Esophagus mucosa (tissue), 1 donor: ENCODE results near the gene NAP1L4. TPM values are rescaled to one million over a fixed set of nuclear protein-coding genes. Genes with fewer than 3 reads are reported as not detected.
A peak's percentile ranks its signal among the peaks of the same experiment; 100 is the strongest.
"Not testable (repeated sequence)": the region's sequence is repeated elsewhere in the genome, so short reads cannot be mapped to it uniquely, and the experiment has no call there.

ENCODE experiments used
- ATAC-seq: fragments of 200-7000 bp; cut with Tn5 transposase; one replicate; pipeline ENCODE4 v1.9.1; 2020
- total RNA-seq: library from RNA; stranded (reverse); gene quantifications from one replicate; pipeline ENCODE4 v1.2.4, GENCODE V29; 2023
- donor health status: DM: yes; HTN: yes; CAD: no.

NAP1L4 gene
- total RNA-seq, 1 donor from 2014 or later, result 113 TPM

- no peak for ATAC-seq
These were observed 36.1 kb downstream of the NAP1L4 start for GRCh38 chr11:2955906-2956476.

GRCh38 chr11:2954263-2954662 is 37.9 kb downstream of the NAP1L4 start:
- ATAC-seq, result no peak

GRCh38 chr11:2952290-2952689 is 39.8 kb downstream of the NAP1L4 start:
- no peak for ATAC-seq

GRCh38 chr11:2951231-2952110 is 40.7 kb downstream of the NAP1L4 start:
- ATAC-seq, result no peak

- ATAC-seq, result no peak
These were observed 41.3 kb downstream of the NAP1L4 start for GRCh38 chr11:2950825-2951224.

GRCh38 chr11:2949920-2950319 is 42.2 kb downstream of the NAP1L4 start:
- no peak for ATAC-seq

- ATAC-seq, result no peak
These were observed 44.4 kb downstream of the NAP1L4 start for GRCh38 chr11:2947744-2948143.

- ATAC-seq, result no peak
These were observed 46.3 kb downstream of the NAP1L4 start for GRCh38 chr11:2945757-2946287.

- peak; percentile 49 for ATAC-seq
These were observed 46.9 kb downstream of the NAP1L4 start for GRCh38 chr11:2945031-2945756.

- no peak for ATAC-seq
These were observed 47.6 kb downstream of the NAP1L4 start for GRCh38 chr11:2944530-2944929.

- peak; percentile 69 for ATAC-seq
These were observed 48.4 kb downstream of the NAP1L4 start for GRCh38 chr11:2943711-2944118.

- ATAC-seq, result no peak
These were observed 49.0 kb downstream of the NAP1L4 start for GRCh38 chr11:2942872-2943710.

GRCh38 chr11:2942447-2942846 is 49.7 kb downstream of the NAP1L4 start:
- ATAC-seq, result no peak

GRCh38 chr11:2940921-2941821 is 51.0 kb downstream of the NAP1L4 start:
- ATAC-seq, result peak; percentile 42

- ATAC-seq, result peak; percentile 71
These were observed 51.8 kb downstream of the NAP1L4 start for GRCh38 chr11:2940147-2940920.

- ATAC-seq, result not testable (repeated sequence)
These were observed 53.4 kb downstream of the NAP1L4 start for GRCh38 chr11:2938458-2939418.

GRCh38 chr11:2937641-2938457 is 54.3 kb downstream of the NAP1L4 start:
- not testable (repeated sequence) for ATAC-seq

GRCh38 chr11:2934611-2935239 is 57.4 kb downstream of the NAP1L4 start:
- ATAC-seq, result no peak
